Cardiac septum (tissue), 1 donor: ENCODE measurements around the gene ALDH1L1. TPM values are rescaled to one million over a fixed set of nuclear protein-coding genes. Genes with fewer than 3 reads are reported as not detected.

Source experiments
- DNase-seq: peaks from one replicate; pipeline ENCODE4 v3.0.0-alpha.2; 2020; ENCODE audit warnings: low spot score
- intact Hi-C: fragments of 100-400 bp; cut with DNase I; formaldehyde crosslinking; loops from one replicate; pipeline ENCODE4 v1.14.0; 2022
- total RNA-seq: library from RNA; stranded (reverse); fragmentation: NEBNext Ultra II Directional; extraction: Animal tissue kit (Norgen Biotek cat#: 25700); gene quantifications from one replicate; pipeline ENCODE4 v1.2.1, GENCODE V29; 2021
- donor health status: DM: no; HTN: no; CAD: no.

ALDH1L1 gene
- total RNA-seq, 1 donor from 2014 or later: 26.8 TPM

DNA sequence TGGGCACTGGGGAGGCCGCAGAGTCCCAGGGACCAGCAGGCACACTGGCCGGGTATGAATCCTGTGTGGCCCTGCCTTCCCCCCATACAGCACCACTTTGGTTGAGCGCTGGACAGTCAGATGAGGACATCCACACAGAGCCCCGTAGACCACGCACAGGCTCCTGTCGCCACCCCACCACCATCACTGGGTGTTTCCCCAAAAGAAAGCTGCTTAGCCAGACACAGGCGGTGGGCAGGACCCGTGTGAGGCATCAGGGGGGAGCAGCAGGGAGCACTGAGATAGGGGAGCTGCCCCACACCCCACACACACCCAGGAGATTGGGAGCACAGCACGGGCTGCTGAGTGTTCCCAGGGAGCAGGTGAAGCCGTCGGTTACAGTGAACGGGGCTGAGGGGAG, 54.1 kb downstream of the ALDH1L1 start:
- intact Hi-C loops: no loop called here
- peak; percentile 60 for DNase-seq

DNA sequence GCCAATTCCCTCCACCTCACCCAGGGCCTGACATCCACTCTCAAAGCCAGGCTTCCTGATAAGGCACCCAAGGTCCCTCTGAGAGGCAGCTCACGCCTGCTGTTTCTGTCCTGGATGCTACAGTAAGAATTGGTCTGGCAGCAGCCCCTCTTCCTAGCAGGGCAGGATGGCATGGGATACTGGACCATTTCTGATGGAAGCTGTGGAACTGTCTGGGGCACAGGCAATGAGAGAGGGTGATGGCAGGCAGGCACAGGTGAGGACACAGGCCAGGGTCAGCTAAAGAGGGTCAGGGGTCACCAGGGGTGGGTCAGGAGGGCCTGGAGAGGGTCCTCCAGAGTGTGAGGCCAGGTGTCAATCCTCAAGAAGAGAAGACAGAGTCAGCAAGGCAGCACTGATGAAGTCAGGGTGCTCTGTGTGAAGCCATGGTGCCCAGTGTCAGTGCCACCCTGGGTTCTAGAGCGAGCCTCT, 54.6 kb downstream of the ALDH1L1 start:
- DNase-seq: peak; percentile 56
- intact Hi-C loops: no loop called here

DNA sequence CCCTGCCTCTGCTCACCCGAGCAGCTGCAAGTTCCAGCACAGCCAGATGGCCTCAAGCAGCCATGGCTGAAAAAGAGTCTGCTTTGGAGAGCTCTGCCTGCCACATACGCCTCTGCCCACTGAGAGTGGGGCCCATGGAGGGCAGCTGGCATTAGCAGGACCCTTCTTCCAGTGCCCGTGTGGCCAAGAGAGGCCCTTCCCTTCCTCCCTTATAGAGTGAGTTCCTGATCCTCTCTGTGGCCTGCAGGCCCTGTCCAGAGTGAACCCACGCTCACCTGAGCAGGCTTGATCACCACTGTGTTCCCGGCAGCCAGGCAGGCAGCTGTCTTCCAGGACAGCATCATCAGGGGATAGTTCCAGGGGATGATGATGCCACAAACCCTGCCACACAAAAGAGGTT, 55.0 kb downstream of the ALDH1L1 start:
- DNase-seq: peak; percentile 69
- intact Hi-C loops: no loop called here

DNA sequence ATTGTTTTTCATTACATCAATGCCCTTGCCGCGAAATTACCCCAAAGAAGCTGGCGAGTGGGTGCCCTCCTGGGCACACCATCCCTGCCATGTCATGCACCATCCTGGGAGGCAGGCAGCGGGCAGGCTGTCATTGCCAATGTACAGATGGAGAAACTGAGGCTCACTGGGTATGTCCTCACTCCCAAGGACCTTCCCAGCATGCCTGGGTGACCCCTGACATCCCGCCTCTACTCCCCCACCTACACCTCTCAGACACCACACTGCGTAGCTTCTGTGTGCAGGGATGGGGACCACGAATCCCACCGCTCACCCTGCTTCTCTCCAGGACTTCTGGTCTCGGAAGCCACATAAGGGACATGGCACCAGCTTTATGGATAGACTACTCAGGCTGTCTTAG, 55.5 kb downstream of the ALDH1L1 start:
- intact Hi-C loops: no loop called here
- DNase-seq: peak; percentile 66

DNA sequence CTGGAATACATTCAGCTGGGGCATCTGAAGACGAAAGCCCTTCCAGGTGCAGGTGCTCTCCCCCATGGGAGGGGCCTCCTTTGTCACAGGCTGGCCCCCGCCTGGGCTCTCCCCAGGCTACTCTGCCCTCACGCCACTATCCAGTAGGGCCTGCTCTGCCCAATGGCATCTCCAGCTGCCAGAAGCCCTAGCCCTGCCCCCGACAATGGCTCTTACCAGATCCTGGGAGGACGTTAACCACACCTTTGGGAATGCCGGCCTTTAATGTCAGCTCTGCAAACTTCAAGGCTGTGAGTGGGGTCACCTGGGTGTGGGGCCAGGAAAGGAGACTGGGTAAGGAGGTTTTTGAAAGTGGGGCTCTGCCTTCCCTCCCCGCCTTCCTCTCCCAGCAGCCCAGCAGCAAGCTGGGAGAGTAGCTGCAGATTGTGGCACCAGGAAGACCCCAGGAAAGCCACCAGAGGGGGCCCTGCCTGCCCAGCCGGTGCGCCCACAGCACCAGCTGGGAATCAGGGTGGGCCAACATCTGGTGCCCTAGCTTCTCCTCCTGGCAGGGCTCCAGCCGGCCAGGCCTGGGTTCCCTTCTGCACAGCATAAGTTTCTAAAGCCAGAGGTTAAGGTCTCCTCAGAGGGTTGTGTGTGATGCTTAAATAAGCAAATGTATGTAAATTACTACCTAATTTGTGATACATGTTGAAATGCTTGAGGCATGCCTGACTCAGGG, 56.1 kb downstream of the ALDH1L1 start:
- DNase-seq: peak; percentile 39
- intact Hi-C loops: no loop called here

DNA sequence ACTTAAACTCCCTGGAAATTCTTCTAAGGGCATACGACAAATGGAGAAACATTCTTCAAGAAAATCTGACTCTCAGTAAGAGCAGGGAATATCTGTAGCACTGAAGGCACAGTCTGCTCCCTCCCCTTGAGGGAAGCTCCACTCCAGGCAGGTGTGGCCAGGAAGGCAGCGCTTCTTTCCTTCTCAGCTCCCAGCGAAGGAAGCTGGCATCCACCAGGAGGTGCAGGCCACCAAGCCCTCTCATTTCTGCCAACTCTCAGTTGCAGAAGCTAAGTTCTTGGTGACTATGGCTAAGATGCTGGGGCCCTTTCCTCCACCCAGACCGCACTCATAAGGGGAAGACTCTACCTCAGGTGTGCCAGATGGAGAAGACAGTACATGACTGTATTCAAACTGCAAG, 58.8 kb downstream of the ALDH1L1 start:
- DNase-seq: no peak
- intact Hi-C loops: no loop called here

DNA sequence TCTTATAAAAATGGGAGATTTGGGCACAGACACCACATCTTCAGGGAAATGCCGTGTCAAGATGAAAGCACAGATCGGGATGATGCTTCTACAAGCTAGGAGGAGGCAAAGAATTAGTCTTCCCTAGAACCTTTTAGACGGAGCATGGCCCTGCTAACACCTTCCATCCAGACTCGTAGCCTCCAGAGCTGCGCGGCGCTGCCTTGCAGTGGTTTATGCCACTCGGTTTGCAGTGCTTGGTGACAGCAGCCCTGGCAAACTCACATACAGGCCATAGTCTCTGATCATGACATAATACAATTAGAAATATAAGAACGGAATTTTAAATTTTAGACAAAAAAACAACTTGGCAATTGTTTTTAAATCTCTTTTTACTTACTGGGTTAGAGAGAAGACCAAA, 59.3 kb downstream of the ALDH1L1 start:
- intact Hi-C loops: no loop called here
- DNase-seq: no peak

DNA sequence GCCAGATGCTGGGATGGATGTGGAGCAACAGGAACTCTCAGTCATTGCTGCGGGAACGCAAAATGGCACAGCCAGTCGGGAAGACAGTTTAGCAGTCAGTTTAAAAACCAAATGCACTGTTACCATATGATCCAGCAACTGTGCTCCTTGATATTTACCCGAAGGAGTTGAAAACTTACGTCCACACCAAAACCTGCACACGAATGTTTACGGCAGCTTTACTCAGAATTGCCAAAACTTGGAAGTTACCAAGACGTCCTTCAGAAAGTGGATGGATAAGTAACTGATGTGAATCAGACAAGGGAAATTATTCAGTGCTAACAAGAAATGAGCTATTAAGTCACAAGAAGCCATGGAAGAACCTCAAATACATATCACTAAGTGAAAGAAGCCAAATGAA, 60.4 kb downstream of the ALDH1L1 start:
- DNase-seq: no peak
- intact Hi-C loops: no loop called here

DNA sequence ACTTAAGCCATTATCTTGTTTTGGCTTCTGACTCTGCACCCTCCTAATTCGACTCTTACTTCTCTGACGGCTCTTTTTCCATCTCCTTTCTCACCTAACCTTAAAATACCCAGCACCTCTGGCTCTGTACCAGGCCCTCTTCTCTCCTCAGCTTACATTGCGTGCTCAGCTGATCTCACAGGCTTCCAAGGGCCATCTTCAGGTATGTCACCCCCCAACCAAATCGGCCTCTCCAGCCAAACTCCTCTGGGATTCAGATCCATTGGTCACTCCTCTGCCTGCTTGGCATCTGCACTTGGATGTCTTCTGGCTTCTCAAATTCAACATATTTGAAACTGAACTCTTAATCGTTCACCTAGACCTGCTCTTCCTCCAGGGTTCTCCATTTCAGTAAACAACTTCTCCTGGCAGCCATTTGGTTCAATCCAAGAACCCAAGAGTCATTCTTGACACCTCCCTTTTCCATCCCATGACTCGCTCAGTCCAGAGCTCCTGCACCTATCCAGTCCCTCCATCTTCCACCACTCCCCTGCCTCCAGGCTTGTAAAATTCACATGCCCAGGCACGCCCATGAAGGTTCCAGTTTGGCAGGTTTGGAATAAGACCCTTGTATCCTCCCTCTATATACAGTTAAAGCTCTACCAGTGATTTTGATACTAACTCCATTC, 61.2 kb downstream of the ALDH1L1 start:
- intact Hi-C loops: no loop called here
- DNase-seq: peak; percentile 50

DNA sequence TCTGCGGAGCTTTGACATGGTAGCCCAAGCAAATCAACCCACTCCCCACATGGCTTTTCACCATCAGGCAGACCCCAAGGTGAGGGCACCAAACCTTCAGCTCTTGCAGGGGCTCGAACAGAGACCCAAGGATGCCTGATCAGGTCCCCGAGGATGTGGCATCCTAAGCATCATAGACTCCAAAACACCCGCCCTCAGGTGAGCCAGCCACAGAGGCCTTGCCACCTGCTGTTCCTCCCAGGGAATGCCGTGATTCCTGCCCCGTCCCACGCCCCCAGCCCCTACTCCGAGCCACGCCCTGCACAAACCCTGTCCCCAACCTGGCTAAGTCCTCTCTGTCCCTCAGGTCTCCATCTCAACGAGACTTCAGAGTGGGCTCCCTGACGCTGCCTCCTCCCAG, 61.8 kb downstream of the ALDH1L1 start:
- intact Hi-C loops: no loop called here
- DNase-seq: peak; percentile 69

DNA sequence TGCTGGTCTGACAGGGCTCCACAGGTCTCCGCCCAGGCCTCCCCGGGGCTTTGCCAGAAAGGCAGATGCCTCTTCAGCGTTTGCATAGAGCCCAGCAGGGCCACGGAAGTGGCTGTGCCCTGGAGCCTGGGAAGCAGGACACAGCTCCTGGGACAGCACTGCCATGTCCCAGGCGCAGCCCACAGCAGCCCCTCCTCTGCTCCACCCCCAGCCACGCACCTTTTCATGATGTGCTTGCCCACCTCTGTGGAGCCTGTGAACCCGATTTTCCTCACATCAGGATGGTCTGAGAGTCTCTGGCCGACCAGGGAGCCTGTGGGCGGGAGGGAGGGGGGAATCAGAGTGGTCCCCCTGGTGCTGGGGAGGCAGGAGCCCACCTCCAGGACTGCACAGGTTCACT, 62.6 kb downstream of the ALDH1L1 start:
- intact Hi-C loops: no loop called here
- DNase-seq: peak; percentile 63

DNA sequence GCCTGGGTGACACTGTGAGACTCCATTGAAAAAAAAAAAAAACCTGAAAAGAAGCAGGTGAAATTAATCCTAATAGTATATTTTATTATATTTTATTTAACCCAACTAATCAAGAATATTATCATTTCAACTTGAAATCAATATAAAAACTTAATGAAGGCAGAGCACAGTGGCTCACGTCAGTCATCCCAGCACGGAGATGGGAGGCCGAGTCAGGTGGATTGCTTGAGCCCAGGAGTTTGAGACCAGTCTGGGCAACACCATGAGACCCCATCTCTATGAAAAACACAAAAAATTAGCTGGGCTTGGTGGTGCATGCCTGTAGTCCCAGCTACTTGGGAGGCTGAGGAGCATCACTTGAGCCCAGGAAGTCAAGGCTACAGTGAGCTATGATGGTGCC, 63.2 kb downstream of the ALDH1L1 start:
- intact Hi-C loops: no loop called here
- DNase-seq: no peak

DNA sequence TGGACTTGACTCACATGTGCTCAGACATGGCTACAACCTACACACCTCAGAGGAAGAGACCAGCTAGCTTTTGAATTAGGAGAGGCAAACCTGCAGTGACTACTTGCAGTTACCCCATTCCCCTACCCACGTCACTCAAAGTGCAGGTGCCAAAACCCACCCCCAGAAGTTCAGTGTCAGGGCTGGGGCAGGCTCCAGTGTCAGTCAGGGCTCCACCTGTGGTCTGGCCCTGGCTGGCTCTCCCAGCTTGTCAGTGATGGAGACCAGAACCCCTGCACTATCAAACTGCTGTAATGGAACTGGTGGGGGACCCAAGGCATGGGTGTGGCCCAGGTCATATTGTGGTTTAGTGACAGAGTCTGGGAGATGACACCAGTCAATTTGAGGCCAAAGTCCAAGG, 63.9 kb downstream of the ALDH1L1 start:
- intact Hi-C loops: no loop called here
- DNase-seq: peak; percentile 69

DNA sequence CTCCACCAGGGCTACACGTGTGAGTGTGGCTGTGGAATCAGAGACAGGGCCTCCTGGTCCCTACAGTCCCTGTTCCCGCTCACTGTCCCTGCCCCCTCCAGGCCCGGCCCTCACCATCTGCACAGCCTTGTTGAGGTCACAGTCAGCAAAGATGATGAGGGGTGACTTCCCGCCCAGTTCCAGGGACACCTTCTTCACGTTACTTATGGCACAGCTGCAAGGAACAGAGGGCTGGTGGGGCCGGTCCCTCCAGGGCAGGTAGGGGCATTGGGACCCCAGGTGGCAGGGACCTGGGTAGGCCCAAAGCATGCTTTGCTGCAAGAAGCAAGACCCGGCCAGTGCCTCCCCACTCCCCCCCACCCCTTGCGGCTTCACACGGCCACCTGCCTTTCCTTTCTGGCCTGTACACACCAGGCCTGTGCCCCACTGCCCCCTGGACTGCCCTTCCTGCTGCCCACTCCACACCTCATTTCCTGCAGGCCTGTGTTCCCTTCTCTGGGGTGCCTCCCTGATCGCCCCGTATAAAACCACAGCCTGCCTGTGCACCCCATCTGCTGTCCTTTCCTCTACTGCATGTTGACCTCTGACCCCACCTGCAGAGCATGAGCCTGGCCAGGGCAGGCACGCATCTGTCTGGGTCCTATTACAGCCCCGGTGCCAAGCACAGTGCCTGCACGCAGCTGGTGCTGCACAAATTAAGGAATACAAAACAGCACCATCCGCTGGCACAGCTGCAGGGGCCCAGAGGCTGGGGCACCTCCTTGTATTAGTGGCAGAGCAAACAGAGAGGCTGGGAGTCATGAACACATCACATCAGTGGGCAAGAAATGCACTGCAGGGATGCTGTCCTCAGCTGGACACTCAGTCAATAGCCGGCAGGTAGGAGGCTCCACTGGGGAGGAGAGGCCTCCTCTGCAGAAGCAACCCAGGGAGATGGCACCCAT, 65.7 kb downstream of the ALDH1L1 start:
- intact Hi-C loops: no loop called here
- peak; percentile 72 for DNase-seq

DNA sequence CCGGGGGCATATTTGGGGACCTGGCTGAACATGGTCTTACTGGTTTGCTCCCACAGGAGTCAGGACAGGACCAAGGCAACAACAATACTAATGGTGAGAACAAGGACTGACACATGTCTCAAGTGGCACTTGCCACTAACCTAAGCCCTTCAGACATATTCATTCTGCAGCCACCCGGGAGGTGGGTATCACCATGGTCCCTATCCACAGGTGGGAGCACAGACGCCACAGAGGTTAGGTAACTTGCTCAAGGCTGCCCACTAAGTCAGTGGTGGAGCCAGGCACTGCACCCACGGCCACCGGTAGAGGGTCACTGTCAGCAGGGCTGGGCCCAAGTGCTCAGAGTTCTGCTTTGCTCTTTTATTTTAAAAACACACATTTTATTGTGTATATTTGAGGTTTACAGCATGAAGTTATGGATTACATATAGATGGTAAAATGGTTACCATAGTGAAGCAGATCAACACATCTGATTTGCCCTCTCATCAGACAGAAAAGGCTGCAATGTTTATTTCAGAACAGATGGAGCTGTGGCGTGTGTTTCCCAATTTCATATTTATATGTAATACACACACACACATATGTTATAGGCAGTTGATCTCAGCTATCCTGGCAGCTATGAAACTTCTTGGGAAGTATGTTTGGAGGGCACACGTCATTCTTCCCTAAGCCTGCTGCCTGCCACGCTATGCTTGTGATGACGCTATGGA, 66.5 kb downstream of the ALDH1L1 start:
- peak; percentile 63 for DNase-seq
- intact Hi-C loops: no loop called here

DNA sequence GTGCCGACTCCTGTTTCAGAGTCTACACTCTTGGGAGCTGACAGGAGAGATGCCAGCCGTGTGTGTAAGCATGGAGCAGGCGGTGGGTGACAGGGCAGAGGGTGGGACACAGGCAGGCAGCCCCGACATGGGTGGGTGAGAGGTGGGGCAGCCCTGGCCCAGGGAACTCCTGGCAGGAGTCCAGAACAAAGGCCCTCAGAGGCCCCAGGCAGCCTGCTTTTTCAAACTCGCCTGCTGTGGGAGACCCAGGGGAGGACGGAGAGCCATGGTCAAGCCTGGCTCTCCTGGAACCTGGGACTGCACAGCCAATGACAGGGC, 67.2 kb downstream of the ALDH1L1 start:
- DNase-seq: peak; percentile 61
- intact Hi-C loops: no loop called here

DNA sequence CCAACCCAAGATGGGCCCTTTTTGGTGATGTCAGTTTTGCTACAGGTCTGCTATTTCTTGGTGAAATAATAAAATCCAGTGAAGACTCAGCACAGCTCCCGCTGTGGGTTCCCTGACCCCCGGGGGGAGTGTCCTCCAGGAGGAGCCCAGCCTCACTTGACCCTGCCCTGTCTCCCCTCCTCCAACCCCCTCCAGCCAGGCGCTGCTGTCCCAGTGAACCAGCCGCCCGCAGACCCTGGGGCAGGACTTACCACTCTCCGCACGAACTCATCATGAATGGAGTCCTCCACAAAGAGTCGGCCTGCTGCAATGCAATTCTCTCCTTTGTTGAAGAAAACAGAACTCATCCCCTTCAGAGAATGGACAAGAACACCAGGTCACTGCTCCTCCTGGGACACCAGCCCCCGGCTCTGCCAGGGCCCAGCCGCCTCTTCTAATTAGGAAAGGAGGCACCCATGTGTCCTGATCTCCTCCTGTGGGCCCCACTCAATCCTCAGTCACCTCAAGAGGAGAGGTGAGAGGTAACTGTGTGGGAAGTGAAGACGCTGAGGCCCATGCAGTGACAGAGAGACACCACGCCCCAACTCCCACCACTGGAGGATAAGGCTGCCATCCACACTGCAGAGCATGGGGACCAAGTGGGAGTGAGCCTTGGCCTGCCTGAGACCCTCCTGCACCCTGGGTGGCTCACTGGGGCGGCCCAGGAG, 67.7 kb downstream of the ALDH1L1 start:
- peak; percentile 44 for DNase-seq

DNA sequence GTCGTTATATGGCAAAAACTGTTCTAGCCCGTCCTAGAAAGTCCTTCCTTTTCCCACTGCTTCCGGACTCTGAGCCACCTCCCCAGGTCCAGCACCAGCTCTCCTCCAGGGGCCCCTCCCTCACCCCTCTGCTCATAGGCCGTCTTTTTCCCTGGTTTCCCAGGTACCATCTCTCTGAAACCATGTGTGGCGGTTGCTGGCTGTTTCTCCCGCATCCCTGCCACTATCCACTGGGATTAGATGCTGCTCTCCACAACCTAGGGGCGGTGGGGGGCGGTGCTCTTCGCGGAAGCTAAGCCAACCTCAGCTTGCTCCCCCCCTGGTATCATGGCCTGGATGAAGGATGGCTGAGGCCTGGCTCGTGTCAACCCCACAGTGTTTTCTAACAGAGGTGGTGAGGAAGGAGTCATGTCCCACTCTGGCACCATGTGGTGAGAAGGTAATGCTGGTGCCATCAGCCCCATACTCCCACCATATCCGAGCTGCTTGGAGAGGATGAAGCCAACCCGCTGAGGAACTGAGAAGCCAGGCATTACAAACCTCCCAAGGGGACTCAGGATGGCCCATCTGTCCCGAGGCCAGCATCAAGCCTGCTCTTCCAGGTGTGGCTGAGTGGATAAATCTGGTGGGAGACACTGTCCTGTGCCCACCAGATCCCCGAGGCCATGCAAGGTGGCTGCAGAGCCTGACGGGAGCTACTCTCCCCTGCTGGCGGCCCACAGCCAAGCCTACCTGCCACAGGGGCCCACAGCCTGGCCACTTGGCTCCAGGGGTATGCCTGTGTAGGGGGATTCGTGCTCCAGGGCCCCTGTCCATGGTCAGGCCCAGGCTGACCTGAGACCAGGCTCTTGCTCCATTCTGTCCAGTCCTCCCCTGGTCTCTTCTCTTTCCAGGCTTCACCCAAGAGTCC, 68.6 kb downstream of the ALDH1L1 start:
- intact Hi-C loops: no loop called here
- DNase-seq: peak; percentile 61

More for the DNA sequence above, 67.7 kb downstream of the ALDH1L1 start:
- intact Hi-C loops: no loop called here
